ENCODE results near the gene ADAM22.
"Not testable (repeated sequence)": the region's sequence is repeated elsewhere in the genome, so short reads cannot be mapped to it uniquely, and the experiment has no call there.

The ADAM22 gene

GRCh38 chr7:88111140-88111743 is 177.2 kb downstream of the ADAM22 start:
- FAIRE-seq: peak; percentile 90

GRCh38 chr7:88111954-88112471 is 178.0 kb downstream of the ADAM22 start:
- no peak for FAIRE-seq

GRCh38 chr7:88115258-88115796 is 181.3 kb downstream of the ADAM22 start:
- no peak for FAIRE-seq

- no peak for FAIRE-seq
Observed at GRCh38 chr7:88115816-88116215, 181.8 kb downstream of the ADAM22 start.

- no peak for FAIRE-seq
Observed at GRCh38 chr7:88116235-88116795, 182.3 kb downstream of the ADAM22 start.

GRCh38 chr7:88117325-88117724 is 183.3 kb downstream of the ADAM22 start:
- FAIRE-seq: no peak

GRCh38 chr7:88121335-88121734 is 187.3 kb downstream of the ADAM22 start:
- FAIRE-seq: no peak

- FAIRE-seq: no peak
Observed at GRCh38 chr7:88127637-88128290, 193.7 kb downstream of the ADAM22 start.

GRCh38 chr7:88132725-88133124 is 198.7 kb downstream of the ADAM22 start:
- FAIRE-seq: no peak

- FAIRE-seq: no peak
Observed at GRCh38 chr7:88140947-88141346, 206.9 kb downstream of the ADAM22 start.

- FAIRE-seq: no peak
Observed at GRCh38 chr7:88141479-88141878, 207.4 kb downstream of the ADAM22 start.

- no peak for FAIRE-seq
Observed at GRCh38 chr7:88141953-88142352, 207.9 kb downstream of the ADAM22 start.

GRCh38 chr7:88146616-88147015 is 212.6 kb downstream of the ADAM22 start:
- no peak for FAIRE-seq

- FAIRE-seq: no peak
Observed at GRCh38 chr7:88147341-88147740, 213.3 kb downstream of the ADAM22 start.

- FAIRE-seq: no peak
Observed at GRCh38 chr7:88147949-88148348, 213.9 kb downstream of the ADAM22 start.

GRCh38 chr7:88150033-88150432 is 216.0 kb downstream of the ADAM22 start:
- FAIRE-seq: no peak

- no peak for FAIRE-seq
Observed at GRCh38 chr7:88151119-88151790, 217.2 kb downstream of the ADAM22 start.

- no peak for FAIRE-seq
Observed at GRCh38 chr7:88153378-88153777, 219.3 kb downstream of the ADAM22 start.

- no peak for FAIRE-seq
Observed at GRCh38 chr7:88155756-88156155, 221.7 kb downstream of the ADAM22 start.

- FAIRE-seq: no peak
Observed at GRCh38 chr7:88156356-88156755, 222.3 kb downstream of the ADAM22 start.

GRCh38 chr7:88159741-88160140 is 225.7 kb downstream of the ADAM22 start:
- not testable (repeated sequence) for FAIRE-seq

- no peak for FAIRE-seq
Observed at GRCh38 chr7:88165697-88166096, 231.6 kb downstream of the ADAM22 start.

GRCh38 chr7:88167223-88167622 is 233.2 kb downstream of the ADAM22 start:
- FAIRE-seq: no peak
